Measurements from ENCODE around the gene LRRTM4. TPM values are rescaled to one million over a fixed set of nuclear protein-coding genes. Genes with fewer than 3 reads are reported as not detected.

Gene LRRTM4
- total RNA-seq, 6 donors from 2014 or later: 0.29 to 0.61 TPM; not detected in 4

DNA sequence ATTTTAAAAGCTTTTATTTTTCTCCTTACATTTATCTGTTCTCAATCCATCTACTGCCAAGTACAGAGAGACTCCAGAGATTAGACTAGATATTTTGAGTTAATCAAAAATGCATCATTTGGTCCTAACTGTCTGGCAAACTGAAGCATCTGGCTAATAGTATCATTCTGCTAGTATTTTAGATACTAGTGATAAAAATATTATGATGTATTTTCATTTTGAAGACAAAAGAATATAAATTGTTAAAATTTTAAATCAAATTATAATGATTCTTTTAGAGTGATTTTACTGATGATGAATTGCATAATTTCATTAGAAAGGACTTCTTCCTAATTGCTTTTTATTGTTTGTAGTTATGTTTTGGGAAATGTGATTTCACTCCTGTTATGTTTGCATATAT, 584.0 kb downstream of the LRRTM4 start:
- Histone ChIP-seq H3K9me3 (no peaks in the 10 kb centered on the region), H3K27ac (no peak overlapping the region), H3K36me3 (no peaks in the 10 kb centered on the region), H3K4me3 (no peak overlapping the region), H3K27me3 (no peaks in the 10 kb centered on the region), H3K4me1 (no peaks in the 10 kb centered on the region)
- DNase-seq (no peak), ATAC-seq (ENCODE audit: low FRiP score in 2 of 2) (no peak)
- no peak for TF ChIP-seq EP300 (IDR thresholded peaks at IDR 0.05)
- no peak for TF ChIP-seq POLR2A (IDR thresholded peaks at IDR 0.05)
- TF ChIP-seq, protein P1, sequence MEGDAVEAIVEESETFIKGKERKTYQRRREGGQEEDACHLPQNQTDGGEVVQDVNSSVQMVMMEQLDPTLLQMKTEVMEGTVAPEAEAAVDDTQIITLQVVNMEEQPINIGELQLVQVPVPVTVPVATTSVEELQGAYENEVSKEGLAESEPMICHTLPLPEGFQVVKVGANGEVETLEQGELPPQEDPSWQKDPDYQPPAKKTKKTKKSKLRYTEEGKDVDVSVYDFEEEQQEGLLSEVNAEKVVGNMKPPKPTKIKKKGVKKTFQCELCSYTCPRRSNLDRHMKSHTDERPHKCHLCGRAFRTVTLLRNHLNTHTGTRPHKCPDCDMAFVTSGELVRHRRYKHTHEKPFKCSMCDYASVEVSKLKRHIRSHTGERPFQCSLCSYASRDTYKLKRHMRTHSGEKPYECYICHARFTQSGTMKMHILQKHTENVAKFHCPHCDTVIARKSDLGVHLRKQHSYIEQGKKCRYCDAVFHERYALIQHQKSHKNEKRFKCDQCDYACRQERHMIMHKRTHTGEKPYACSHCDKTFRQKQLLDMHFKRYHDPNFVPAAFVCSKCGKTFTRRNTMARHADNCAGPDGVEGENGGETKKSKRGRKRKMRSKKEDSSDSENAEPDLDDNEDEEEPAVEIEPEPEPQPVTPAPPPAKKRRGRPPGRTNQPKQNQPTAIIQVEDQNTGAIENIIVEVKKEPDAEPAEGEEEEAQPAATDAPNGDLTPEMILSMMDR (IDR thresholded peaks at IDR 0.05): no peak
- no peak for TF ChIP-seq POLR2AphosphoS5 (IDR thresholded peaks at IDR 0.05)

DNA sequence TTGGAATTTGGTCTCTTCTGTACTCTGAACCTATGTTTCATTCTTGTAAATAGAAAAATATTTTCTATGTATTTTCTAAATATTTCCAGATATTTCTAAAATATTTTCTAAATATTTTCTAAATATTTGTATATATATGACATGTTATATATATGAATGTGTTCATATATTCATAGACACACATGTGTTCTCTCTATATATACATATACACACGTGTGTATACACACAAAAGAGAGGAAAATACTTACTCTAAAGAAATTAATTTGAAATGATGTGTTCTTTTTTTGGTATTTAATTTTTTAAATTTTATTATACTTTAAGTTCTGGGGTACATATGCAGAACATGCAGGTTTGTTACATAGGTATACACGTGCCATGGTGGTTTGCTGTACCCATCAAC, 589.6 kb downstream of the LRRTM4 start:
- no peaks in the 10 kb centered on the region for H3K27me3 ChIP-seq
- H3K36me3 ChIP-seq: no peaks in the 10 kb centered on the region
- TF ChIP-seq POLR2A (IDR thresholded peaks at IDR 0.05) (no peak), POLR2AphosphoS5 (IDR thresholded peaks at IDR 0.05) (no peak), EP300 (IDR thresholded peaks at IDR 0.05) (no peak)
- TF ChIP-seq, protein P1 (IDR thresholded peaks at IDR 0.05): no peak
- no peak for ATAC-seq (ENCODE audit: low FRiP score in 2 of 2)
- H3K4me1 ChIP-seq: no peaks in the 10 kb centered on the region
- no peak for DNase-seq
- no peak overlapping the region for H3K4me3 ChIP-seq
- no peaks in the 10 kb centered on the region for H3K9me3 ChIP-seq
- H3K27ac ChIP-seq: no peak overlapping the region
- WGBS, 2 donors: 77 to 81% methylated on average over 2 of the region's 2 CpGs

DNA sequence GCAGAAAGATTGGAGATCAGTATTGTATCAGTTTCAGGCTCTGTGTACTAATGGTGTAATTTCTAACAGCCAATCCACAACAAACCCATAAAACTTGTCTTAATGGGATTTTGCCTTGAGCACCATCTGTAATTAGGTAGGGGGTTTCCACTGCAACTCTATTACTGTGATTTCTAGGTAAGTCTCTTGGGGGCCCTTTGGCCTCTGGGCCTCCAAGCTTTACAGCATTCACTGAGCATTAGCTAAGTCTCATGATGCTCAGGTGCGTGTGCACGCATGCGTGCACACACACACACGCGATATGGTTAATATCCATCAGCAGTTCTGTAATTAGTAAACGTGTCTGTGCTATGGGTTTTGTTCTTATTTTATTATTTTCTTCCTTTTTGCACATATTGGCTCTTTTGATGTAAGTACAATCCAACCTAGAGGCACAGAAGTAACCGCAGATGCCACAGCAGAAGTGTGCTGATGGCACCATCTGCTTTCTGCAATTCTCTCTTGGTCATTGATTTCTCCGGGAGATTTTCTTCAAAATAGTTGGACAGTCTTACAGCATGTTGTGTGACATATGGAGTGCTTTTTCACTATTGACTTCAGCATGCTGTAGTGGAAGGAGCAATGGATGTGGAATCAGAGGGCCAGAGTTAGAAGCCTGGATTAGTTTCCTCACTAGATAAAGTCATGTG, 592.0 kb downstream of the LRRTM4 start:
- no peak overlapping the region for H3K27ac ChIP-seq
- TF ChIP-seq POLR2A (IDR thresholded peaks at IDR 0.05) (no peak), EP300 (IDR thresholded peaks at IDR 0.05) (no peak), POLR2AphosphoS5 (IDR thresholded peaks at IDR 0.05) (no peak)
- TF ChIP-seq, protein P1 (IDR thresholded peaks at IDR 0.05): no peak
- H3K4me1 ChIP-seq: no peaks in the 10 kb centered on the region
- no peak for ATAC-seq (ENCODE audit: low FRiP score in 2 of 2)
- H3K9me3 ChIP-seq: no peaks in the 10 kb centered on the region
- H3K27me3 ChIP-seq: no peaks in the 10 kb centered on the region
- DNase-seq: no peak
- 90 to 92% methylated on average over 8 of the region's 8 CpGs for WGBS, 2 donors
- H3K4me3 ChIP-seq: no peak overlapping the region
- H3K36me3 ChIP-seq: no peaks in the 10 kb centered on the region

DNA sequence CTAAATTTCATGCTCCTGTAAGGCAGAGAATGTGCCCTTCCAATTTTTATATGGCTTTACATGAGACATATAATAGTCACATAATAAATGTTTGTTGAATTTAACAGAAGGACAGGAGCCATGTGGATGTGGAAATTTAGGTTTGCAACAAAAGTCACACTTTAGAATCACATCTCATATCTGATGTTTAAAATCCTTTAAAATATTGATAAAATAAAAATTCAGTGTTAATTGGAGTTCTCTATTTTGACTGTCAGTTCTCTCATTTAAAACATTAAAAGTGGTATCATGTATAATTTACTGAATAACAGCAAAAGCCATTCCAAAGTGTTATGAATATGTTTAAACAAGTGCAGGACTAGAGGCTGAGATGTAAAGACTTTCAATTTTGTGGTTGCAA, 594.1 kb downstream of the LRRTM4 start:
- H3K9me3 ChIP-seq: no peaks in the 10 kb centered on the region
- no peak overlapping the region for H3K4me3 ChIP-seq
- H3K4me1 ChIP-seq: no peaks in the 10 kb centered on the region
- no peak for DNase-seq
- no peak overlapping the region for H3K27ac ChIP-seq
- TF ChIP-seq EP300 (IDR thresholded peaks at IDR 0.05): no peak
- no peak for TF ChIP-seq POLR2A (IDR thresholded peaks at IDR 0.05)
- TF ChIP-seq POLR2AphosphoS5 (IDR thresholded peaks at IDR 0.05): no peak
- TF ChIP-seq, protein P1 (IDR thresholded peaks at IDR 0.05): no peak
- no peaks in the 10 kb centered on the region for H3K27me3 ChIP-seq
- ATAC-seq (ENCODE audit: low FRiP score in 2 of 2): no peak
- H3K36me3 ChIP-seq: no peaks in the 10 kb centered on the region

DNA sequence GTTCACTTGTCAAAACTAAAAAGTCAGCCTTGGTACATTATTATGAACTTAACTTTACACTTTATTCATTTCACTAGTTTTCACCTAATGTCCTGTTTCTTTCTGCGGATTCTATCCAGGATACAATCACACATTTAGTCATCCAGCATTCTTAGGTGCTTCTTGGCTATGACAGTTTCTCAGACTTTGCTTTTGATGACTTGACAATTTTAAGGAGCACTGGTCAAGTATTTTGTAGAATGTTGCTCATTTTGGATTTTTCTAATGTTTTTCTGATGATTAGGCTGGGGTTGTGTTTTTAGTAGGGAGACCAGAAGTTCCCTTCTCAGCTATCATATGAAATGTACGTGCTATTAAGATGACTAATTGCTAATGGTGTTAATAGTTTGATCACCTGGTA, 601.2 kb downstream of the LRRTM4 start:
- Histone ChIP-seq H3K27ac (no peak overlapping the region), H3K4me1 (no peaks in the 10 kb centered on the region), H3K36me3 (no peaks in the 10 kb centered on the region), H3K4me3 (no peak overlapping the region), H3K27me3 (no peaks in the 10 kb centered on the region), H3K9me3 (no peaks in the 10 kb centered on the region)
- no peak for TF ChIP-seq EP300 (IDR thresholded peaks at IDR 0.05)
- TF ChIP-seq, protein P1 (IDR thresholded peaks at IDR 0.05): no peak
- no peak for TF ChIP-seq POLR2A (IDR thresholded peaks at IDR 0.05)
- TF ChIP-seq POLR2AphosphoS5 (IDR thresholded peaks at IDR 0.05): no peak
- WGBS, 2 donors: 77 to 80% methylated on average over 2 of the region's 2 CpGs
- no peak for ATAC-seq (ENCODE audit: low FRiP score in 2 of 2)
- no peak for DNase-seq

Measured in upper lobe of left lung (tissue), 6 donors.